Measurements from ENCODE around the gene TMEM150B. TPM values are rescaled to one million over a fixed set of nuclear protein-coding genes. Genes with fewer than 3 reads are reported as not detected.
A peak's percentile ranks its signal among the peaks of the same experiment; 100 is the strongest.

Gene TMEM150B
- total and polyA plus RNA-seq, 2 of the 13 experiments (the other 11 are each of a cell fraction or from before 2014, with no cell fraction given): 1.3 to 1.8 TPM

GRCh38 chr19:55301459-55302317, 23.5 kb downstream of the TMEM150B start (continued):
- TF ChIP-seq CSRNP1 (CRISPR knock-in tag; IDR thresholded peaks at IDR 0.05): 0 out of 2 replicates have a peak, but pooled peaks have one; percentile 36
- peak; percentile 68 for TF ChIP-seq PATZ1 (CRISPR knock-in tag; IDR thresholded peaks at IDR 0.05)
- TF ChIP-seq ZBTB1 (CRISPR knock-in tag; IDR thresholded peaks at IDR 0.05; ENCODE audit: borderline replicate concordance): no peak
- TF ChIP-seq SPEN (CRISPR knock-in tag; IDR thresholded peaks at IDR 0.05; ENCODE audit: low read depth): no peak
- TF ChIP-seq POLR2A (IDR thresholded peaks at IDR 0.05; ENCODE audit: insufficient read depth in 1 of 2, low read depth in 2 of 2, low read length in 2 of 2): peak in 1 of 2 experiments; percentile 48; a peak in 1 of 4 replicates
- no peak for TF ChIP-seq ZNF547 (CRISPR knock-in tag; IDR thresholded peaks at IDR 0.05)
- TF ChIP-seq ZNF570 (CRISPR knock-in tag; IDR thresholded peaks at IDR 0.05; ENCODE audit: borderline replicate concordance): no peak
- no peak for TF ChIP-seq AKNA (CRISPR knock-in tag; IDR thresholded peaks at IDR 0.05; ENCODE audit: borderline replicate concordance)
- peak; percentile 41; the same call in 1 of the 2 replicates for TF ChIP-seq BORCS8-MEF2B (CRISPR knock-in tag; IDR thresholded peaks at IDR 0.05)
- TF ChIP-seq CEBPZ (IDR thresholded peaks at IDR 0.05; ENCODE audit: low read length): no peak
- no peak for TF ChIP-seq MAFF (IDR thresholded peaks at IDR 0.05; ENCODE audit: low read depth, low read length)
- no peak for TF ChIP-seq ZNF672 (CRISPR knock-in tag; IDR thresholded peaks at IDR 0.05)
- 0 out of 2 replicates have a peak, but pooled peaks have one; percentile 36 for TF ChIP-seq ZFX (CRISPR knock-in tag; IDR thresholded peaks at IDR 0.05; ENCODE audit: low read depth)
- no peak for TF ChIP-seq TCF12 (IDR thresholded peaks at IDR 0.05)
- no peak for TF ChIP-seq TCF12 (CRISPR knock-in tag; IDR thresholded peaks at IDR 0.05)
- no peak for TF ChIP-seq ZNF564 (CRISPR knock-in tag; IDR thresholded peaks at IDR 0.05)
- TF ChIP-seq SIN3B (IDR thresholded peaks at IDR 0.05; ENCODE audit: low read length): no peak

Data from HepG2 (cell line).